D721Med (cell line): ENCODE data around the gene SPRED2.

Experiments
- DNase-seq: peaks from one replicate; pipeline ENCODE4 v3.0.0; 2011; ENCODE audit warnings: low spot score; ENCODE audit not compliant: insufficient read length
- FAIRE-seq: peaks from 2 replicates; lab custom pipeline; 2011; peaks lifted over from hg19 to GRCh38; lab: Jason Lieb, UNC
- CTCF ChIP-seq: IDR thresholded peaks from 2 replicates; pipeline ENCODE4 v1.5.1; 2012; ENCODE audit warnings: mild to moderate bottlenecking, control low read depth; ENCODE audit not compliant: insufficient read depth; ENCODE audit errors: missing control alignments

Gene SPRED2

GRCh38 chr2:65379721-65380171 lies 52.7 kb downstream of the SPRED2 start:
- no peak for DNase-seq
- TF ChIP-seq CTCF, result no peak
- no peak for FAIRE-seq

DNA sequence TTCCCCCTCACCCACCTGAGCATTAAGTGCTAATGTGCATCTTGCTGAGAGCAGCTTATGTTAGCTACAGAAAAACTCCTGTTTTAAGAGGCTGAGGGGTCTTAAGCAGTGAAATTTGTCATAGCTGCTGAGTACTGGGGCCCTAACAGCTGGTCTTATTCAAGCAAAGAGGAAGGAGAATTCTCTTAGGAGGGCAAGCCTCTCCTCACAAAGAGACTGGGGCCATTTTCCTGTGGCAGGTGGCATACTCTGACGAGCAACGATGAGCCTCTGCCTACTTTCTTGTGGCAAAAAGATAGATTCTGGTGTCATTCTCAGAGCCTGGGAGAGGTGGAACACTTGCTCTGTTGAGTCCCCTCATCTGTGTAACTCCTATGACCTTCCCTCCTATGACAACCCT lies 53.2 kb downstream of the SPRED2 start:
- FAIRE-seq (no peak), DNase-seq (no peak)
- TF ChIP-seq CTCF, result no peak

DNA sequence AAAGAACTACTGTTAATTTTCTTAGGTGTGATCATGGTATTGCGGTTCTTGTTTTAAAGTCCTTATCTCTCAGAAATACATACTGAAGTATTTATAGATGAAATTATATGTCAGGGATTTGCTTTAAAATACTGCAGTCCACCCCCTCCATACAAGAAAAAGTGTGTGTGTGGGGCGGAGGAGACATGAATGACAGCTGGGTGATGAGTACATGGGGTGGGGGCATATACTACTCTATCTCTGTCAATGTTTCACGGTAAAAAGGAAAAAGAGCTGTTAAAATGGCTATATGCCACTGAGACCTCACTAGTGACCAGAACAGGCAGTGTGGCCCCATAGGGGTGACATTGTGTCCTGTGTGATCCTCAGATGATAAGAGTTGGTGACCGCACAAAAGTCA lies 54.1 kb downstream of the SPRED2 start:
- no peak for TF ChIP-seq CTCF
- FAIRE-seq, result no peak
- DNase-seq, result no peak

- no peak for DNase-seq
- FAIRE-seq, result no peak
- TF ChIP-seq CTCF, result no peak
Observed at GRCh38 chr2:65377556-65378192, 54.7 kb downstream of the SPRED2 start.

- DNase-seq (no peak), FAIRE-seq (no peak)
- TF ChIP-seq CTCF, result no peak
Observed at GRCh38 chr2:65375723-65376122, 56.7 kb downstream of the SPRED2 start.

GRCh38 chr2:65374999-65375398 lies 57.4 kb downstream of the SPRED2 start:
- FAIRE-seq (no peak), DNase-seq (no peak)
- no peak for TF ChIP-seq CTCF

DNA sequence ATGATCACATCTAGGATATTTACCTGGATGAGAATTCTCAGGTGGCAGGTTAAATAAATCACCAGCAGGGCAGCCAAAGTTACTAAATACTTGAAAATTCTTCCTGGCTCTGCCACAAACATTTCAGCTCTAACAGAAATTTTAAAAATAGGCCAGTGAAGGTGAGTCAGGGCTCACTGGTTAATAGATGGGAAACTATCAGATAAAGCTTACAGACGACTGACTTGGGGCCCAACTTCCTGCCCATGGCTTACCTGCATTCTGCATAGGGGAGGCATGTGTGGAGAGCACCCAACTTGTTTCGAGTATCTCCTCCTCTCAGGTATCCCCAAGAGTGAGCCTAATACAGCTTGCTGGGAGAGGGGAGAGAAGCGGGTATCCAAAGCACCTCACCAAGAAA lies 57.8 kb downstream of the SPRED2 start:
- no peak for FAIRE-seq
- no peak for TF ChIP-seq CTCF
- no peak for DNase-seq
